HepG2 (cell line): ENCODE measurements around the gene RPL5. TPM values are rescaled to one million over a fixed set of nuclear protein-coding genes. Genes with fewer than 3 reads are reported as not detected.

Source experiments
- BHLHE40 ChIP-seq: IDR thresholded peaks from 2 replicates; pipeline ENCODE4 v1.6.1; 2011; ENCODE audit warnings: low read length, improper control_type of control experiment
- FOXK2 ChIP-seq: fragments of 450-650 bp; IDR thresholded peaks from 2 replicates; pipeline ENCODE4 v1.6.1; 2016
- HMGA1 ChIP-seq: sonication (generic); formaldehyde crosslinking; conservative IDR thresholded peaks from 2 replicates; pipeline ENCODE4 v1.4.0; 2020; ENCODE audit warnings: missing genetic modification reagents
- JUNB ChIP-seq: sonication (generic); formaldehyde crosslinking; IDR thresholded peaks from 2 replicates; pipeline ENCODE4 v1.8.0; 2022; ENCODE audit warnings: missing genetic modification reagents, mild to moderate bottlenecking, borderline replicate concordance
- KDM6A ChIP-seq: IDR thresholded peaks from 2 replicates; pipeline ENCODE4 v1.6.1; 2016; ENCODE audit warnings: low read depth
- PHF5A ChIP-seq: IDR thresholded peaks from one replicate; pipeline ENCODE4 v1.6.1; 2018; ENCODE audit warnings: low read depth, missing genetic modification reagents; ENCODE audit not compliant: unreplicated experiment
- SNAI1 ChIP-seq: sonication (generic); formaldehyde crosslinking; IDR thresholded peaks from 2 replicates; pipeline ENCODE4 v1.5.0; 2020; ENCODE audit warnings: mild to moderate bottlenecking, missing genetic modification reagents, borderline replicate concordance
- ZBTB39 ChIP-seq: sonication (generic); formaldehyde crosslinking; IDR thresholded peaks from 2 replicates; pipeline ENCODE4 v1.5.0; 2020; ENCODE audit warnings: missing genetic modification reagents
- ZBTB49 ChIP-seq: sonication (generic); formaldehyde crosslinking; IDR thresholded peaks from 2 replicates; pipeline ENCODE4 v1.4.0; 2020; ENCODE audit warnings: missing genetic modification reagents, borderline replicate concordance
- ZNF124 ChIP-seq: sonication (generic); formaldehyde crosslinking; IDR thresholded peaks from 2 replicates; pipeline ENCODE4 v1.4.0; 2020; ENCODE audit warnings: missing genetic modification reagents
- ZNF207 ChIP-seq: fragments of 450-650 bp; IDR thresholded peaks from 2 replicates; pipeline ENCODE4 v1.6.1; 2016; ENCODE audit warnings: antibody characterized with exemption, borderline replicate concordance
- ZNF256 ChIP-seq: sonication (generic); formaldehyde crosslinking; conservative IDR thresholded peaks from 2 replicates; pipeline ENCODE4 v1.4.0; 2020; ENCODE audit warnings: missing genetic modification reagents
- ZNF276 ChIP-seq: sonication (generic); formaldehyde crosslinking; IDR thresholded peaks from 2 replicates; pipeline ENCODE4 v1.4.0; 2020; ENCODE audit warnings: mild to moderate bottlenecking, low read depth, missing genetic modification reagents
- ZNF703 ChIP-seq: sonication (generic); formaldehyde crosslinking; IDR thresholded peaks from 2 replicates; pipeline ENCODE4 v1.5.1; 2020; ENCODE audit warnings: missing genetic modification reagents, mild to moderate bottlenecking, moderate library complexity, borderline replicate concordance
- ZNF782 ChIP-seq: sonication (generic); formaldehyde crosslinking; IDR thresholded peaks from 2 replicates; pipeline ENCODE4 v1.4.0; 2020; ENCODE audit warnings: missing genetic modification reagents, mild to moderate bottlenecking, borderline replicate concordance
- polyA plus RNA-seq, 8 experiments: library from polyadenylated mRNA; depleted of rRNA in 3 of 8; stranded (reverse) in 7 of 8; unstranded in 1 of 8; fragments of >200 nt; fragmentation: Illumina TruSeq in 4 of 8; extraction: Trizol in 4 of 8; gene quantifications; 2 replicates each; pipeline versions ENCODE4 v1.2.1 to v1.2.3, GENCODE V29; 2011 to 2016; ENCODE audit warnings: low read depth in 4 of 8, missing spikeins in 1 of 8, mixed read lengths in 1 of 8; ENCODE audit not compliant: insufficient read depth in 1 of 8
- total RNA-seq, 5 experiments: library from RNA; depleted of rRNA; stranded (reverse); fragments of >200 nt; fragmentation: Illumina TruSeq; extraction: Trizol; gene quantifications; 2 replicates each; pipeline ENCODE4 v1.2.3, GENCODE V29; 2016; ENCODE audit warnings: low read depth in 1 of 5
- TF ChIP-seq, protein P1 (sequence below): sonication (generic); formaldehyde crosslinking; IDR thresholded peaks from 2 replicates; pipeline ENCODE4 v1.5.0; 2020; ENCODE audit warnings: mild to moderate bottlenecking, missing genetic modification reagents
- TF ChIP-seq, protein P2 (sequence below): sonication (generic); formaldehyde crosslinking; IDR thresholded peaks from 2 replicates; pipeline ENCODE4 v1.5.1; 2020; ENCODE audit warnings: missing genetic modification reagents, mild to moderate bottlenecking, borderline replicate concordance

RPL5 gene
- total and polyA plus RNA-seq, 2 of the 13 experiments (the other 11 are each of a cell fraction or from before 2014, with no cell fraction given): 2,304 to 2,520 TPM

DNA sequence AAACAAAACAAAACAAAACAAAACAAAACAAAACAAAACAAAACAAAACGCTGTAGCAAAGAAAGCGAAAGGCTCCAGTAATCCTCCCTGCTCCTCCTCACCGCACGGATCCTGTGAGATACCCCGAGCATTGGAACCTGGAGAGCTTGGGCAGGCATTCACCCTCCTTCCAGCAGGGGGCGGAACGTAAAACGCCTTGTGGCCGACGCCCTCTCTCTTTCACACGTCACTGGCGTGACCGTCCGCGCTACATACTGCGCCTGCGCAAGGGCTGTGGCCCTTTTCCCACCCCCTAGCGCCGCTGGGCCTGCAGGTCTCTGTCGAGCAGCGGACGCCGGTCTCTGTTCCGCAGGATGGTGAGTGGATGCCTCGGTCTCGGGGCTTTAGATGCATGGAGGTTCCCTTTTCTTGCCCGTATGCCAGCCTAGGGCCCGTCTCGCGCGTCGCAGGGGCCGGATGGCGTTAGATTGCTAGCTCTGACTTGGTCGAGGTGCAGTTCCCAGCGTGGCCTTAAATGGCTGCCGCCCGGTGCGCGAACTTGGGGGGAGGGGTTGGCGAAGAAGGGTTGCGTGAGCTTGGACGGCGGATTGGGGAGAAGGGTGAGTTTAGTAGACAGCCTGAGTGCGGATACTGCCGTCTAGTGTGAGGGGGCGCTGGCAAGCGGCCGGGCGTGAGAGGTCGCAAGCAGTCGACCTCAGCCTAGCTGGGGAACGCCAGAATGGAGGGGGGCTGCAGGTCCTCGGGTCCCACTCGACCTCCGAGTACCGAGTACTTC, at the start of gene RPL5 (continued):
- TF ChIP-seq BHLHE40 (peak; percentile 37; the same call in 1 of the 2 replicates), SNAI1 (CRISPR knock-in tag) (peak; percentile 96; the same call in 1 of the 2 replicates), ZNF276 (CRISPR knock-in tag) (0 out of 2 replicates have a peak, but pooled peaks have one; percentile 85), HMGA1 (CRISPR knock-in tag) (no peak), ZNF207 (no peak), JUNB (CRISPR knock-in tag) (peak; percentile 64; the same call in 1 of the 2 replicates), ZNF703 (CRISPR knock-in tag) (no peak), ZBTB49 (CRISPR knock-in tag) (peak; percentile 40; the same call in 1 of the 2 replicates), KDM6A (CRISPR knock-in tag) (no peak), ZBTB39 (CRISPR knock-in tag) (no peak; the same call in 1 of the 2 replicates), PHF5A (CRISPR knock-in tag) (no peak), ZNF124 (CRISPR knock-in tag) (peak; percentile 85), ZNF782 (CRISPR knock-in tag) (peak; percentile 94), ZNF256 (CRISPR knock-in tag) (peak; percentile 94), FOXK2 (no peak)
- TF ChIP-seq, protein P1, sequence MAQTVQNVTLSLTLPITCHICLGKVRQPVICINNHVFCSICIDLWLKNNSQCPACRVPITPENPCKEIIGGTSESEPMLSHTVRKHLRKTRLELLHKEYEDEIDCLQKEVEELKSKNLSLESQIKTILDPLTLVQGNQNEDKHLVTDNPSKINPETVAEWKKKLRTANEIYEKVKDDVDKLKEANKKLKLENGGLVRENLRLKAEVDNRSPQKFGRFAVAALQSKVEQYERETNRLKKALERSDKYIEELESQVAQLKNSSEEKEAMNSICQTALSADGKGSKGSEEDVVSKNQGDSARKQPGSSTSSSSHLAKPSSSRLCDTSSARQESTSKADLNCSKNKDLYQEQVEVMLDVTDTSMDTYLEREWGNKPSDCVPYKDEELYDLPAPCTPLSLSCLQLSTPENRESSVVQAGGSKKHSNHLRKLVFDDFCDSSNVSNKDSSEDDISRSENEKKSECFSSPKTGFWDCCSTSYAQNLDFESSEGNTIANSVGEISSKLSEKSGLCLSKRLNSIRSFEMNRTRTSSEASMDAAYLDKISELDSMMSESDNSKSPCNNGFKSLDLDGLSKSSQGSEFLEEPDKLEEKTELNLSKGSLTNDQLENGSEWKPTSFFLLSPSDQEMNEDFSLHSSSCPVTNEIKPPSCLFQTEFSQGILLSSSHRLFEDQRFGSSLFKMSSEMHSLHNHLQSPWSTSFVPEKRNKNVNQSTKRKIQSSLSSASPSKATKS: no peak
- TF ChIP-seq, protein P2, sequence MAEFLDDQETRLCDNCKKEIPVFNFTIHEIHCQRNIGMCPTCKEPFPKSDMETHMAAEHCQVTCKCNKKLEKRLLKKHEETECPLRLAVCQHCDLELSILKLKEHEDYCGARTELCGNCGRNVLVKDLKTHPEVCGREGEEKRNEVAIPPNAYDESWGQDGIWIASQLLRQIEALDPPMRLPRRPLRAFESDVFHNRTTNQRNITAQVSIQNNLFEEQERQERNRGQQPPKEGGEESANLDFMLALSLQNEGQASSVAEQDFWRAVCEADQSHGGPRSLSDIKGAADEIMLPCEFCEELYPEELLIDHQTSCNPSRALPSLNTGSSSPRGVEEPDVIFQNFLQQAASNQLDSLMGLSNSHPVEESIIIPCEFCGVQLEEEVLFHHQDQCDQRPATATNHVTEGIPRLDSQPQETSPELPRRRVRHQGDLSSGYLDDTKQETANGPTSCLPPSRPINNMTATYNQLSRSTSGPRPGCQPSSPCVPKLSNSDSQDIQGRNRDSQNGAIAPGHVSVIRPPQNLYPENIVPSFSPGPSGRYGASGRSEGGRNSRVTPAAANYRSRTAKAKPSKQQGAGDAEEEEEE (CRISPR knock-in tag): peak; percentile 64; the same call in 1 of the 2 replicates
